Kidney (tissue), 14 donors: ENCODE measurements around the gene TBCK. TPM values are rescaled to one million over a fixed set of nuclear protein-coding genes. Genes with fewer than 3 reads are reported as not detected.

Source experiments
- DNase-seq, 5 donors: peaks; one replicate each; pipeline ENCODE4 v3.0.0-alpha.2; 2013 to 2020
- FAIRE-seq: peaks from 2 replicates; lab custom pipeline; 2012; peaks lifted over from hg19 to GRCh38; lab: Jason Lieb, UNC
- H3K27ac ChIP-seq, 2 donors: one replicate each; pipeline ENCODE4 v1.7.0; 2013; ENCODE audit warnings: low read depth in 2 of 2, low read length in 2 of 2, inconsistent platforms in 1 of 2
- H3K27me3 ChIP-seq: one replicate; pipeline ENCODE4 v1.7.1; 2013; ENCODE audit warnings: low read length, inconsistent platforms; ENCODE audit not compliant: control insufficient read depth, insufficient read depth
- H3K36me3 ChIP-seq, 3 donors: one replicate each; pipeline versions ENCODE4 v1.7.0 to v1.7.1; 2013; ENCODE audit warnings: low read length in 3 of 3, control low read depth in 1 of 3, inconsistent platforms in 1 of 3; ENCODE audit not compliant: insufficient read depth in 3 of 3, control insufficient read depth in 2 of 3
- H3K4me1 ChIP-seq, 3 donors: one replicate each; pipeline versions ENCODE4 v1.7.0 to v1.7.1; 2013; ENCODE audit warnings: low read length in 3 of 3, inconsistent platforms in 1 of 3, low read depth in 1 of 3; ENCODE audit not compliant: control insufficient read depth in 2 of 3, insufficient read depth in 2 of 3
- H3K4me3 ChIP-seq, 3 donors: one replicate each; pipeline versions ENCODE4 v1.7.0 to v1.8.1; 2013; ENCODE audit warnings: low read length in 3 of 3, control low read depth in 1 of 3, inconsistent platforms in 1 of 3
- H3K9ac ChIP-seq, 3 donors: one replicate each; pipeline versions ENCODE4 v1.7.0 to v1.7.1; 2013; ENCODE audit warnings: low read length in 3 of 3, control low read depth in 1 of 3, inconsistent platforms in 1 of 3
- H3K9me3 ChIP-seq, 3 donors: one replicate each; pipeline versions ENCODE4 v1.7.0 to v1.7.1; 2013; ENCODE audit warnings: low read length in 3 of 3, control low read depth in 1 of 3, inconsistent platforms in 1 of 3; ENCODE audit not compliant: control insufficient read depth in 2 of 3, insufficient read depth in 1 of 3
- CTCF ChIP-seq: IDR thresholded peaks from 3 replicates; pipeline ENCODE4 v1.5.1; 2012; ENCODE audit warnings: mild to moderate bottlenecking, moderate library complexity, borderline replicate concordance; ENCODE audit not compliant: insufficient read depth; ENCODE audit errors: extremely low read depth
- intact Hi-C: fragments of 100-400 bp; cut with DNase I; formaldehyde crosslinking; loops from one replicate; pipeline ENCODE4 v1.11.1; 2022
- polyA plus RNA-seq: library from polyadenylated mRNA; stranded (reverse); fragments of 350-450 nt; fragmentation: Illumina TruSeq; extraction: RNeasy Lipid Tissue Mini Kit (QIAGEN cat#74804); gene quantifications from one replicate; pipeline ENCODE4 v1.2.3, GENCODE V29; 2014; ENCODE audit warnings: low read depth, low replicate concordance; ENCODE audit not compliant: insufficient read depth
- total RNA-seq: library from RNA; stranded (reverse); fragmentation: NEBNext Ultra II Directional; extraction: Animal tissue kit (Norgen Biotek cat#: 25700); gene quantifications from one replicate; pipeline ENCODE4 v1.2.1, GENCODE V29; 2021
- donor health status: control.
- donor health status: control.
- donor health status: control.
- donor health status: control.
- donor health status: control.
- donor health status: DM: yes; HTN: yes; CAD: no.
- donor health status: Normal renal cell carcinoma (clear cell type).

The TBCK gene
- total and polyA plus RNA-seq, 2 donors from 2014 or later, result 15.8 to 50.0 TPM

- no peaks in the 10 kb centered on the region for H3K4me1 ChIP-seq
- intact Hi-C loops, result no loop called here
- H3K4me3 ChIP-seq, result no peak overlapping the region
- H3K27ac ChIP-seq, result no peak overlapping the region
- no peaks in the 10 kb centered on the region for H3K27me3 ChIP-seq
- FAIRE-seq (no peak), DNase-seq (no peak)
- no peak for TF ChIP-seq CTCF
- H3K36me3 ChIP-seq, result peaks cover 0 to 6% (median 4%) of the 10 kb centered on the region in 3 donors
- no peaks in the 10 kb centered on the region for H3K9me3 ChIP-seq
- no peak overlapping the region for H3K9ac ChIP-seq
These were observed 28.0 kb upstream of the TBCK start for GRCh38 chr4:106343865-106344646.

- TF ChIP-seq CTCF, result no peak
- Histone ChIP-seq H3K9ac (no peak overlapping the region), H3K27me3 (no peaks in the 10 kb centered on the region), H3K4me3 (no peak overlapping the region), H3K9me3 (peaks cover 0 to 4% (median 1%) of the 10 kb centered on the region in 3 donors), H3K36me3 (peaks cover 7 to 26% (median 9%) of the 10 kb centered on the region in 3 donors), H3K27ac (no peak overlapping the region), H3K4me1 (no peaks in the 10 kb centered on the region)
- DNase-seq, result no peak
- FAIRE-seq, result no peak
- intact Hi-C loops, result no loop called here
These were observed 24.8 kb upstream of the TBCK start for GRCh38 chr4:106340774-106341173.

GRCh38 chr4:106339431-106339830 is 23.4 kb upstream of the TBCK start:
- no peaks in the 10 kb centered on the region for H3K4me1 ChIP-seq
- no peak for TF ChIP-seq CTCF
- DNase-seq (no peak), FAIRE-seq (no peak)
- peaks cover 0 to 4% (median 1%) of the 10 kb centered on the region in 3 donors for H3K9me3 ChIP-seq
- intact Hi-C loops, result no loop called here
- H3K27ac ChIP-seq, result no peak overlapping the region
- H3K36me3 ChIP-seq, result peaks cover 7 to 26% (median 9%) of the 10 kb centered on the region in 3 donors
- no peak overlapping the region for H3K4me3 ChIP-seq
- no peak overlapping the region for H3K9ac ChIP-seq
- no peaks in the 10 kb centered on the region for H3K27me3 ChIP-seq

- no peak for TF ChIP-seq CTCF
- Histone ChIP-seq H3K27ac (no peak overlapping the region), H3K9ac (no peak overlapping the region), H3K27me3 (no peaks in the 10 kb centered on the region), H3K4me3 (no peak overlapping the region), H3K36me3 (peaks cover 7 to 26% (median 9%) of the 10 kb centered on the region in 3 donors), H3K4me1 (no peaks in the 10 kb centered on the region), H3K9me3 (peaks cover 0 to 4% (median 1%) of the 10 kb centered on the region in 3 donors)
- DNase-seq (no peak), FAIRE-seq (no peak)
- intact Hi-C loops, result no loop called here
These were observed 22.7 kb upstream of the TBCK start for GRCh38 chr4:106338671-106339070.
